GM21526 (cell line): ENCODE measurements around the gene ATG5.

Experiments
- ATAC-seq: cut with Tn5 transposase; IDR thresholded peaks from one replicate; pipeline ENCODE4 v1.9.1; 2021; ENCODE audit warnings: moderate library complexity; ENCODE audit not compliant: unreplicated experiment, low FRiP score

The ATG5 gene

GRCh38 chr6:106325336-106326178, at the start of gene ATG5:
TSS of gene ATG5 (minus strand) at chr6:106325760. CDS start at chr6:106316208, 9,552 bp downstream.
- peak; percentile 94 for ATAC-seq

GRCh38 chr6:106373502-106374239, 48.1 kb upstream of the ATG5 start:
- no peak for ATAC-seq

- ATAC-seq, result no peak
These were observed 47.4 kb upstream of the ATG5 start for GRCh38 chr6:106372838-106373501.

- no peak for ATAC-seq
These were observed 45.1 kb upstream of the ATG5 start for GRCh38 chr6:106370639-106371038.

- no peak for ATAC-seq
These were observed 44.2 kb upstream of the ATG5 start for GRCh38 chr6:106369739-106370138.

- ATAC-seq, result no peak
These were observed 38.0 kb upstream of the ATG5 start for GRCh38 chr6:106363401-106364138.

GRCh38 chr6:106360989-106361430, 35.5 kb upstream of the ATG5 start:
- no peak for ATAC-seq

- ATAC-seq, result no peak
These were observed 34.9 kb upstream of the ATG5 start, which contains the start of gene CRYBG1 for GRCh38 chr6:106360410-106360988. TSS of gene CRYBG1 (plus strand) at chr6:106360717. CDS start at chr6:106360909, 192 bp downstream.

GRCh38 chr6:106359959-106360409, 34.4 kb upstream of the ATG5 start:
- ATAC-seq, result no peak

- no peak for ATAC-seq
These were observed 30.8 kb upstream of the ATG5 start for GRCh38 chr6:106356378-106356777.

- no peak for ATAC-seq
These were observed 21.7 kb upstream of the ATG5 start for GRCh38 chr6:106347219-106347618.

- ATAC-seq, result peak; percentile 80
These were observed 13.9 kb upstream of the ATG5 start for GRCh38 chr6:106339334-106340029.

GRCh38 chr6:106334646-106335448, 9.3 kb upstream of the ATG5 start:
- ATAC-seq, result peak; percentile 53

GRCh38 chr6:106324726-106325335, 729 bp downstream of the ATG5 start:
- no peak for ATAC-seq

- ATAC-seq, result no peak
These were observed 3.6 kb downstream of the ATG5 start for GRCh38 chr6:106321940-106322339.

GRCh38 chr6:106318851-106319250, 6.7 kb downstream of the ATG5 start:
- ATAC-seq, result no peak

GRCh38 chr6:106318061-106318460, 7.5 kb downstream of the ATG5 start:
- ATAC-seq, result no peak

GRCh38 chr6:106316375-106316766, 9.2 kb downstream of the ATG5 start:
- no peak for ATAC-seq
